ENCODE data around the gene MEAK7.

MEAK7 gene

DNA sequence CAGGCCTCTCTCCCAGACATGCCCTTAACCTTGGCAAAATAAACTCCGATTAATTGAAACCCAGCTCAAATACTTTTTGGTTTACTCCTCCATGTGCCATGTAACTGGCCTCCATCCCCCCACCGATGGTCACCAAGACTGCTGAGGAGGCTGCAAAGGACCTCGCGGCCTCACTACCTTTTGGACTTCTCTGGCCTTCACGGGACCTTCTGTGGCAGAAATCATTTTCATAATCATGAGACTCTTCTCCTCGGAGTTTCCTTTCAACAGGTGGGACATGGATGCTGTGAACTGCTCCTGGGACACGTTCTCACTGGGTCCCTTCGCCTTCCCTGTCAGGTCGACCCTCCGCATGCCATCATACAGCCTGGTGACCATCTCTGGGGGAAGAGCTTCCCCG, 9.0 kb downstream of the MEAK7 start:
- no peak for DNase-seq (ENCODE audit: low read depth in 2 of 2, low spot score in 1 of 2)

DNA sequence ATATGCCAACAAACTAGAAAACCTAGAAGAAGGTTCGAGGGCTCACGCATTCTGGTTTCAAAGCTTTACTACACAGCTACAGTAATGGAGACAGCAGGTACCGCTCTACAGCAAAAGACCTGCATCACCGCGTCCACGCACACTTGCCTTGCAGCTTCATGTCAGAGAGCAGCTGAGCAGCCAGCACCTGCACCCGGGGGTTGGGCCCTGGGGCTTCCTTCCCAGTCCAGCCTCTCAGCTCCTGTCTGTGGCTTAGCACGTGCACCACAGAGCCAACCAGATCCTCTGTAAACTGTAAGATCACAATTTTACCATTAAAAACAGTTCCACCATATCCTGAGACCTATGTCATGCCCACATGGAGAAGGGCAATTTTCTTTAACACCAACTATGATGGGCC, 15.3 kb downstream of the MEAK7 start:
- no peak for DNase-seq (ENCODE audit: low read depth in 2 of 2, low spot score in 1 of 2)

GRCh38 chr16:84487358-84487757, 17.1 kb downstream of the MEAK7 start:
- no peak for DNase-seq (ENCODE audit: low read depth in 2 of 2, low spot score in 1 of 2)

GRCh38 chr16:84486551-84487235, 17.8 kb downstream of the MEAK7 start:
- DNase-seq (ENCODE audit: low read depth in 2 of 2, low spot score in 1 of 2) = no peak

GRCh38 chr16:84486126-84486525, 18.3 kb downstream of the MEAK7 start:
- no peak for DNase-seq (ENCODE audit: low read depth in 2 of 2, low spot score in 1 of 2)

DNA sequence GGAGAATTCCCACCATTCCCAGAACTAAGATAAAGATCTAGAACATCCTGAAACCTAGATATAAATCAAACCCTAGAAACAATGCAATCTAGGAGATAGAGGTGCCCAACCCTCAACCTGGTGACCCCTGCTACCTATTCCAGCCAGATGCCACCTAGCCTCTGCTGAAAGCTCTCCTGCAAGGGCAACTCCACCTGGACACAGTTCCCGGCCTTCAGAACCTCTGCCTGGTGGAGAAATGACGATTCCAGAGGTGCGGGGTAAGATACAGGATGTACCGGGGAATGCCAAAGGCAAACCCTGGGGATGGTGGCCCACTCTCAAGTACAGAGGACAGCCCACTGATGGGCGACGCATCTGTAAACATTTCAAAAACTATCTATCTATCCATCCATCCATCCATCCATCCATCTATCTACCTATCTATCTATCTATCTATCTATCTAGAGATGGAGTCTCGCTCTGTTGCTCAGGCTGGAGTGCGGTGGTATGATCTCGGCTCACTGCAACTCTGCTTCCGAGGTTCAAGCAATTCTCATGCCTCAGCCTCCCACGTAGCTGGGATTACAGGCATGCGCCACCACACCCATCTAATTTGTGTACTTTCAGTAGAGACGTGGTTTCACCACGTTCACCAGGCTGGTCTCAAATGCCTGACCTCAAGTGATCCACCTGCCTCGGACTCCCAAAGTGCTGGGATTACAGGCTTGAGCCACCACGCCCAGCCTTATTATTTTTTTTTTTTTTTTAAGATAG, 19.0 kb downstream of the MEAK7 start:
- DNase-seq (ENCODE audit: low read depth in 2 of 2, low spot score in 1 of 2) = no peak

GRCh38 chr16:84484579-84485254, 19.7 kb downstream of the MEAK7 start:
- no peak for DNase-seq (ENCODE audit: low read depth in 2 of 2, low spot score in 1 of 2)

DNA sequence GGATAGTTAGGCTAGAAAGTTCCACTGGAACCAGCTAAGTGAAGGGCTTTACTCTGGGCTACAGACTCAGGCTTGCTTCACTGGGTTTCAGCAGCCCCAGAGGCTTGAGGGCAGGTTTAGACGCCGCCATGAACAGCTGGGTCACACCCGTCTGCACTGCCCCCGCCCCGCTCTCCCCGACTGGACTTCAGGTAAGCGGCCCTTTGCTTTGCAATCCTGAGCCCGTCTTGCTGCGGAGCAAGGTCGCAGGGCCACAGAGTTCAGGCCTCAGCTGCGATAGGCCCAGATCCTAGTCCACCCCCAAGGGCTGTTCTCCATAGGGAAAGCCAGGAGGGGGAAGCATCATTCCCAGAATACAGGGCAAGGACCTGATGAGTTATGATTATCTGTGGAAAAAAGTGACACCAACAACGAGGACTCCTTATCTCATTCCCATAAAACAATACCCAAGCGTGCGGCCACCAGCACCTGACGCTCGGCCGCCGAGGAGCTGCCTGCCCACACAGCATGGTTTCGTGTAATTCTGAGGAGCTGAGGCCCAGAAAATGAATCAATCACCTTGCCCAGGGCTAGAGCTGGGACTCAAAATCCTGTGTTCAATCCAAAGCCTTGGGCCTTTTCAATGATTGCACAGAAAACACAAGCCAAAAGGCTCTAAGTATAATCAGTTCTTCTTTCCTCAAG, 20.4 kb downstream of the MEAK7 start:
- DNase-seq (ENCODE audit: low read depth in 2 of 2, low spot score in 1 of 2) = no peak

DNA sequence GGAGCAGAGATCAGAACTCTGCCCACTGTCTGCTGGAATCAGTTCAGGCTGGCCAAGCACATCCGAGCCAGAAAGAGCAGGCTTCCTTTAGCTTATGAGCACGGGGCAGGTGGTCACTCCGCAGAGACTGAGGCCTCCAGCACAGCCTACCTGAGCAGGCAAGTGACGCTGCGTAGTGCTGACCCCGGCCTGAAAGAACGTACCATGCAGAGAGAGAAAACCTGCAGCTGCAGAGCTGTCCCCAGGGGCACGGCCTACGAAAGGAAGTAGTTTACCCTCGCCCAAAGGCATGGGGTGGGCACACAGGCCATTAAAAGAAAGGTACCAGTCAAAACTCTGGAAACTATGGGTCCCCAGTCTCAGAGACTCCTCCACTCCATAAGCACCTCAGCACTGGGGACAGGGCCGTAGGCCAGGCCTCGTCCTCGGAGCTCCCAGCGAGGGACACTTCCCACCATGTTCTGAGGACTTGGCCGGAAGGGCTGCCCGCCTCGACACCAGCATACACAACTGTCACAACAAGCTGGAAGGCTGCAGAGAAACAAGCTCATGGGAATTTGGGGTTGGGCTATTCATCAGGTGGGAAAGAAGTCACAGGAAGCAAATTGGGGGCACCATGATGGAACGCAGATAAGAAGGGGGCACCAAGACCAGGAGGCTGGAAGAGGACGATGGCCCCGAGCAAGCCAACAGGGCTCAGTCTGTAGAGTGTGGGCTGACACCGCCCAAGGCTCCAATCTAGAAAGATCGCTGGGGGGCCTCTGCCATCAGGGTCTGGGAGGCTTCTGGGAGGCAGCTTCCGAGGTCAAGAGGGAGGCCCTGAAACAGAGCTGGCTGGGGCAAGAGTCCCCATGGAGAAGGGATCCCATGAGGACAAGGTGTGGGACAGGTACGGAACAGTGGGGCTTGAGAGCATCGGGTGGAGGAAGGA, 21.2 kb downstream of the MEAK7 start:
- DNase-seq (ENCODE audit: low read depth in 2 of 2, low spot score in 1 of 2) = no peak

GRCh38 chr16:84482001-84482891, 22.2 kb downstream of the MEAK7 start:
- DNase-seq (ENCODE audit: low read depth in 2 of 2, low spot score in 1 of 2) = no peak

GRCh38 chr16:84481051-84481735, 23.3 kb downstream of the MEAK7 start:
- DNase-seq (ENCODE audit: low read depth in 2 of 2, low spot score in 1 of 2) = no peak

GRCh38 chr16:84479716-84480450, 24.6 kb downstream of the MEAK7 start:
- no peak for DNase-seq (ENCODE audit: low read depth in 2 of 2, low spot score in 1 of 2)

GRCh38 chr16:84478172-84478947, 26.1 kb downstream of the MEAK7 start:
- no peak for DNase-seq (ENCODE audit: low read depth in 2 of 2, low spot score in 1 of 2)

GRCh38 chr16:84477661-84478060, 26.8 kb downstream of the MEAK7 start:
- no peak for DNase-seq (ENCODE audit: low read depth in 2 of 2, low spot score in 1 of 2)

DNA sequence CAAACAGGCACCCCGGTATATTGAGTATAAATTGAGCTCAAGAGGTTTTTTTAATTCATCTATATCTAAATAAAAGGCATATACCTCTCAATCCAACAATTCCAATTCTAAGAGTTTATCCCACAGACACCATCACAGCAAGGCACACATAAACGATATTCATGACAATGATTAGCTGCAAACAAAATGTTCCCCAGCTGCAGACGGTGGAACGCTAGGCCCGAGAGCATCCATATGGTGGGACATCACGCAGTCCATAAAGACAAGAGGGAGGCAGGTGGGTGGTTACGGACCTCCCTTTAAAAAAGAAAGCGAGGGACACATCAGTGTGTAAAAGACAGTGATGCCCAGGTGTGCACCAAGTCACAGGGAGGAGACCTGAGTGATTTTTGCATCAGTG, 28.1 kb downstream of the MEAK7 start:
- DNase-seq (ENCODE audit: low read depth in 2 of 2, low spot score in 1 of 2) = no peak

DNA sequence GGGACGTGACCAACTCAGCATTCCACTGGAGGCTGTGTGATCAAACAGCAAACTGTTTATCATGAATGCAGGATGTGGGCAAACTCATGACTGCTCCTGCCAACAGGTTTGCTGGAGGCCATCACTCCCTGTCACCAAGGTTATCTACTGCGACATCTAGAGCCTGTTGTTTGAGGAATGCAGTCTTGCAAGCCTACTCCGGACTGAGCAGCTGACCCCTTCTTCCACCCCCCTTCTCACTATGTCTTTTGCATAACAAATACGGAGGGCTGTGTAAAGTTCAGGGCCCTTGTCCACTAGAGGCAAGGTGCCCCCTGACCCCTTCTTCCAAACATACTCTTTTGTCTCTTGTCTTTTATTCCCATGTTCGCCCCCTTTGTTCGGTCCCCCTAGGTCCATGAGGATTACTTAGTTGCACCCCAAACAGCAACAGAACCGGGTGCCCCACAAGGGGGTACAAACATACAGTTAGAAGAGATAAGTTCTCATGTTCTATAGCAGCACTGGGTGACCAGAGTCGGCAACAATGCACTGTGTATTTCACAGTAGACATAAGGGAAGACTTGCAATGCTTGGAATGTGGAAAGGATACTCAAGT, 28.7 kb downstream of the MEAK7 start:
- no peak for DNase-seq (ENCODE audit: low read depth in 2 of 2, low spot score in 1 of 2)

- DNase-seq (ENCODE audit: low read depth in 2 of 2, low spot score in 1 of 2) = no peak
These were observed 32.5 kb downstream of the MEAK7 start for GRCh38 chr16:84471966-84472365.

All from stimulated activated CD8-positive, alpha-beta memory T cell treated with anti-CD3 and anti-CD28 coated beads, Interleukin-4, amount 100 ng/mL, for 1 hour (primary cell).